Skeletal muscle tissue (tissue), 4 donors: ENCODE measurements around the gene DNAAF8. TPM values are rescaled to one million over a fixed set of nuclear protein-coding genes. Genes with fewer than 3 reads are reported as not detected.

ENCODE experiments used
- H3K27ac ChIP-seq: one replicate; pipeline ENCODE4 v1.7.0; 2013; ENCODE audit warnings: mild to moderate bottlenecking, low read depth, low read length, inconsistent platforms
- H3K27me3 ChIP-seq, 3 donors: one replicate each; pipeline ENCODE4 v1.7.0; 2013; ENCODE audit warnings: low read length in 3 of 3; ENCODE audit not compliant: control insufficient read depth in 3 of 3, insufficient read depth in 3 of 3
- H3K36me3 ChIP-seq, 3 donors: one replicate each; pipeline ENCODE4 v1.7.0; 2013; ENCODE audit warnings: low read length in 3 of 3; ENCODE audit not compliant: control insufficient read depth in 3 of 3, insufficient read depth in 3 of 3
- H3K4me1 ChIP-seq, 3 donors: one replicate each; pipeline ENCODE4 v1.7.0; 2013; ENCODE audit warnings: low read length in 3 of 3, mild to moderate bottlenecking in 3 of 3; ENCODE audit not compliant: control insufficient read depth in 3 of 3, insufficient read depth in 3 of 3
- H3K4me3 ChIP-seq, 3 donors: one replicate each; pipeline ENCODE4 v1.7.0; 2013; ENCODE audit warnings: low read length in 3 of 3
- H3K9ac ChIP-seq, 3 donors: one replicate each; pipeline ENCODE4 v1.7.0; 2013; ENCODE audit warnings: low read length in 3 of 3, mild to moderate bottlenecking in 3 of 3, moderate library complexity in 2 of 3, low read depth in 1 of 3
- H3K9me3 ChIP-seq, 3 donors: one replicate each; pipeline ENCODE4 v1.7.0; 2013; ENCODE audit warnings: low read length in 3 of 3; ENCODE audit not compliant: control insufficient read depth in 3 of 3
- total RNA-seq: library from RNA; depleted of rRNA; stranded (reverse); fragments of >200 nt; gene quantifications from one replicate; pipeline ENCODE4 v1.2.3, GENCODE V29; 2014
- donor health status: Osteomylitis.

Gene DNAAF8
- total RNA-seq, 1 donor from 2014 or later = 0.52 TPM

- Histone ChIP-seq H3K4me1 (no peaks in the 10 kb centered on the region), H3K9me3 (no peaks in the 10 kb centered on the region), H3K9ac (no peak overlapping the region), H3K4me3 (no peak overlapping the region), H3K27me3 (no peaks in the 10 kb centered on the region), H3K27ac (no peak overlapping the region), H3K36me3 (peaks cover 22 to 38% (median 37%) of the 10 kb centered on the region in 3 donors)
Observed at GRCh38 chr16:4723071-4723767, 11.1 kb upstream of the DNAAF8 start.

GRCh38 chr16:4724661-4725270, 9.6 kb upstream of the DNAAF8 start:
- Histone ChIP-seq H3K27me3 (no peaks in the 10 kb centered on the region), H3K9me3 (no peaks in the 10 kb centered on the region), H3K9ac (no peak overlapping the region), H3K36me3 (peaks cover 29 to 44% (median 43%) of the 10 kb centered on the region in 3 donors), H3K4me1 (no peaks in the 10 kb centered on the region), H3K4me3 (no peak overlapping the region), H3K27ac (no peak overlapping the region)

- no peaks in the 10 kb centered on the region for H3K9me3 ChIP-seq
- peaks cover 32 to 52% (median 50%) of the 10 kb centered on the region in 3 donors for H3K36me3 ChIP-seq
- no peak overlapping the region for H3K4me3 ChIP-seq
- no peak overlapping the region for H3K27ac ChIP-seq
- no peaks in the 10 kb centered on the region for H3K4me1 ChIP-seq
- H3K27me3 ChIP-seq = no peaks in the 10 kb centered on the region
- H3K9ac ChIP-seq = no peak overlapping the region
Observed at GRCh38 chr16:4726616-4727015, 7.7 kb upstream of the DNAAF8 start.

GRCh38 chr16:4728676-4729075, 5.7 kb upstream of the DNAAF8 start:
- Histone ChIP-seq H3K36me3 (peaks cover 27 to 51% (median 44%) of the 10 kb centered on the region in 3 donors), H3K27me3 (no peaks in the 10 kb centered on the region), H3K27ac (no peak overlapping the region), H3K9ac (no peak overlapping the region), H3K9me3 (no peaks in the 10 kb centered on the region), H3K4me1 (peaks cover 0 to 3% (median under 1%) of the 10 kb centered on the region in 3 donors), H3K4me3 (no peak overlapping the region)

- no peak overlapping the region for H3K9ac ChIP-seq
- no peak overlapping the region for H3K27ac ChIP-seq
- peaks cover under 1 to 11% (median 3%) of the 10 kb centered on the region in 3 donors for H3K4me1 ChIP-seq
- no peak overlapping the region for H3K4me3 ChIP-seq
- no peaks in the 10 kb centered on the region for H3K9me3 ChIP-seq
- no peaks in the 10 kb centered on the region for H3K27me3 ChIP-seq
- H3K36me3 ChIP-seq = peaks cover 27 to 46% (median 43%) of the 10 kb centered on the region in 3 donors
Observed at GRCh38 chr16:4729876-4730275, 4.5 kb upstream of the DNAAF8 start.

- peak overlapping the region; percentile 85 to 98 (median 95) for H3K4me3 ChIP-seq
- H3K36me3 ChIP-seq = peaks cover 14 to 23% (median 19%) of the 10 kb centered on the region in 3 donors
- H3K4me1 ChIP-seq = peaks cover 6 to 20% (median 8%) of the 10 kb centered on the region in 3 donors
- peak overlapping the region; percentile 77 to 91 (median 86) for H3K9ac ChIP-seq
- H3K27ac ChIP-seq = peak overlapping the region; percentile 86
- H3K9me3 ChIP-seq = no peaks in the 10 kb centered on the region
- H3K27me3 ChIP-seq = peaks cover 0 to 1% (median 0%) of the 10 kb centered on the region in 3 donors
Observed at GRCh38 chr16:4733211-4733742, 1.1 kb upstream of the DNAAF8 start.

- Histone ChIP-seq H3K4me3 (peak overlapping the region; percentile 85 to 98 (median 95)), H3K4me1 (peaks cover 6 to 20% (median 8%) of the 10 kb centered on the region in 3 donors), H3K36me3 (peaks cover 10 to 20% (median 15%) of the 10 kb centered on the region in 3 donors), H3K27me3 (peaks cover 0 to 2% (median 0%) of the 10 kb centered on the region in 3 donors), H3K9me3 (no peaks in the 10 kb centered on the region), H3K27ac (peak overlapping the region; percentile 86), H3K9ac (peak overlapping the region; percentile 77 to 91 (median 86))
Observed at GRCh38 chr16:4733747-4734062, 632 bp upstream of the DNAAF8 start.

- Histone ChIP-seq H3K9ac (peak overlapping the region; percentile 68 to 91 (median 86)), H3K4me3 (peak overlapping the region; percentile 90 to 98 (median 95)), H3K27me3 (peaks cover 0 to 2% (median 0%) of the 10 kb centered on the region in 3 donors), H3K27ac (peak overlapping the region; percentile 86), H3K9me3 (no peaks in the 10 kb centered on the region), H3K4me1 (peaks cover 6 to 20% (median 8%) of the 10 kb centered on the region in 3 donors), H3K36me3 (peaks cover 3 to 12% (median 4%) of the 10 kb centered on the region in 3 donors)
Observed at GRCh38 chr16:4734730-4735535, 596 bp downstream of the DNAAF8 start.

GRCh38 chr16:4736546-4736945, 2.2 kb downstream of the DNAAF8 start:
- peaks cover 6 to 20% (median 8%) of the 10 kb centered on the region in 3 donors for H3K4me1 ChIP-seq

More at GRCh38 chr16:4736546-4736945, 2.2 kb downstream of the DNAAF8 start:
- no peaks in the 10 kb centered on the region for H3K9me3 ChIP-seq
- H3K4me3 ChIP-seq = no peak overlapping the region
- H3K36me3 ChIP-seq = peaks cover 0 to 4% (median 3%) of the 10 kb centered on the region in 3 donors
- peaks cover 0 to 2% (median 0%) of the 10 kb centered on the region in 3 donors for H3K27me3 ChIP-seq
- no peak overlapping the region for H3K9ac ChIP-seq
- H3K27ac ChIP-seq = no peak overlapping the region
